NCI-H345 treated with DMSO at 0.1 percent for 48 hours (cell line): Measurements from ENCODE around the gene CHCHD10.

Source experiments
- DNase-seq: peaks from one replicate; lab custom pipeline; 2025; ENCODE audit not compliant: unreplicated experiment; lab: John Stamatoyannopoulos, UW

CHCHD10 gene

GRCh38 chr22:23767673-23768548 is at the start of gene CHCHD10:
Gene CHCHD10 (minus strand): TSS chr22:23767972. CDS start chr22:23767874, 98 bp downstream.
- DNase-seq: peak; percentile 65

- no peak for DNase-seq
Observed at GRCh38 chr22:23817146-23817545, 49.4 kb upstream of the CHCHD10 start.

GRCh38 chr22:23816156-23816976 is 48.6 kb upstream of the CHCHD10 start:
- no peak for DNase-seq

- no peak for DNase-seq
Observed at GRCh38 chr22:23815541-23816155, 47.9 kb upstream of the CHCHD10 start.

GRCh38 chr22:23812378-23812777 is 44.6 kb upstream of the CHCHD10 start:
- DNase-seq: no peak

- DNase-seq: no peak
Observed at GRCh38 chr22:23806837-23807236, 39.1 kb upstream of the CHCHD10 start.

GRCh38 chr22:23804781-23805291 is 37.1 kb upstream of the CHCHD10 start:
- no peak for DNase-seq

- DNase-seq: no peak
Observed at GRCh38 chr22:23803001-23803819, 35.4 kb upstream of the CHCHD10 start.

- DNase-seq: no peak
Observed at GRCh38 chr22:23801886-23802377, 34.2 kb upstream of the CHCHD10 start.

GRCh38 chr22:23801238-23801821 is 33.6 kb upstream of the CHCHD10 start:
- DNase-seq: no peak

- DNase-seq: no peak
Observed at GRCh38 chr22:23800297-23801237, 32.8 kb upstream of the CHCHD10 start.

GRCh38 chr22:23796461-23796860 is 28.7 kb upstream of the CHCHD10 start:
- no peak for DNase-seq

GRCh38 chr22:23793326-23793725 is 25.6 kb upstream of the CHCHD10 start:
- no peak for DNase-seq

GRCh38 chr22:23791738-23792645 is 24.2 kb upstream of the CHCHD10 start:
- no peak for DNase-seq

- no peak for DNase-seq
Observed at GRCh38 chr22:23790819-23791737, 23.3 kb upstream of the CHCHD10 start.

GRCh38 chr22:23789638-23790037 is 21.9 kb upstream of the CHCHD10 start:
- DNase-seq: no peak

- peak; percentile 38 for DNase-seq
Observed at GRCh38 chr22:23789121-23789520, 21.3 kb upstream of the CHCHD10 start.
